Measurements from ENCODE around the gene NOXO1.

Gene NOXO1

GRCh38 chr16:1997494-1998359, 16.5 kb upstream of the NOXO1 start:
- DNase-seq (ENCODE audit: low spot score in 2 of 2) (no peak), ATAC-seq (ENCODE audit: low read depth) (no peak)
- Mint-ChIP-seq H3K27me3 (no peaks in the 10 kb centered on the region), H3K4me3 (no peak overlapping the region), H3K4me1 (peaks cover 5% of the 10 kb centered on the region), H3K27ac (no peak overlapping the region), H3K36me3 (peaks cover 10% of the 10 kb centered on the region), H3K9me3 (no peaks in the 10 kb centered on the region)

DNA sequence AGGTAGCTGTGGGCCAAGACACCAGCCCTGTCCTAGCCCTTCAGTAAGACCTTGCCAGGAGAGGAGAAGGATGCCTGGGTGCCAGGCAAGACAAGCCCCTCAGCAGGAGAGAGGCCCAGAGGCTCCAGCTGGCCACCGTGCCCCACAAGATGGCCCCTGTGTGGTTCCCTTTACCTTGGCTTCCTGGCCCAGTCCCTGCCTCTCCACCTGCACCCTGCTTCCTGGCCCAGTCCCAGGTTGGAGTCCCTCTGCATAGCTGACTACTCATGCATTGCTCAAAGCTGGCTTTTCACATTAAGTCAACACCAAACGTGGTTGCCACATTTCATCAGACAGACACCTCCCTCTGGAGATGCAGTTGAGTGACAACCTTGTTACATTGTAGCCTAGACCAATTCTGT, 12.5 kb upstream of the NOXO1 start:
- peak overlapping the region; percentile 70 for H3K27ac Mint-ChIP-seq

GRCh38 chr16:1992704-1993317, 11.5 kb upstream of the NOXO1 start:
- Mint-ChIP-seq H3K4me1 (peaks cover 18% of the 10 kb centered on the region), H3K27me3 (no peaks in the 10 kb centered on the region), H3K27ac (no peak overlapping the region), H3K4me3 (no peak overlapping the region), H3K9me3 (no peaks in the 10 kb centered on the region), H3K36me3 (no peaks in the 10 kb centered on the region)
- ATAC-seq (ENCODE audit: low read depth): no peak
- no peak for DNase-seq (ENCODE audit: low spot score in 2 of 2)

More for the DNA sequence above, 12.5 kb upstream of the NOXO1 start:
- Mint-ChIP-seq H3K27me3 (no peaks in the 10 kb centered on the region), H3K36me3 (peaks cover 3% of the 10 kb centered on the region), H3K4me1 (peaks cover 15% of the 10 kb centered on the region), H3K4me3 (no peak overlapping the region), H3K9me3 (no peaks in the 10 kb centered on the region)
- ATAC-seq (ENCODE audit: low read depth) (no peak), DNase-seq (ENCODE audit: low spot score in 2 of 2) (no peak)

GRCh38 chr16:1991948-1992703, 10.9 kb upstream of the NOXO1 start:
- peaks cover 18% of the 10 kb centered on the region for H3K4me1 Mint-ChIP-seq
- peak overlapping the region; percentile 90 for H3K4me3 Mint-ChIP-seq
- no peaks in the 10 kb centered on the region for H3K27me3 Mint-ChIP-seq
- peak overlapping the region; percentile 95 for H3K27ac Mint-ChIP-seq
- DNase-seq (ENCODE audit: low spot score in 2 of 2) (peak; percentile 92 to 97), ATAC-seq (ENCODE audit: low read depth) (peak; percentile 66)
- H3K9me3 Mint-ChIP-seq: no peaks in the 10 kb centered on the region
- no peaks in the 10 kb centered on the region for H3K36me3 Mint-ChIP-seq

DNA sequence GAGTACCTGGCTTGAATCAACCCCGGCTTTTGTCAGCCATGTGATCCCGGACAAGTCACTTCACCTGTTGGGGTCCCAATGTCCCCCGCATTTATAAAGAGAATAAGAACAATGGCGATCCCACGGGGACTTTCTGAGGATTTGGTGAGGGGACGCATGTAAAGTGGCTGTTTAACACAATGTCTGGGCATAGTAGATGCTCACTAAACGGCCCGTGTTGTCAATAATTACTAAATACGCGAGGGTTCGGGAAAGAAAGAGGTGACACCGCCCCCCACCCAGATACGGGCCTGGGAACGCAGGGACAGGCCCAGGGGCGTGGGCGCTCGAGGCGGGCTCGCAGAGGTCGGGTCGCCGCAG, 10.3 kb upstream of the NOXO1 start:
- Mint-ChIP-seq H3K9me3 (no peaks in the 10 kb centered on the region), H3K27me3 (no peaks in the 10 kb centered on the region), H3K27ac (peak overlapping the region; percentile 95), H3K4me1 (peaks cover 18% of the 10 kb centered on the region), H3K36me3 (peaks cover 4% of the 10 kb centered on the region), H3K4me3 (peak overlapping the region; percentile 90)
- no peak for ATAC-seq (ENCODE audit: low read depth)
- peak in 1 of 2 donors; percentile 25 for DNase-seq (ENCODE audit: low spot score in 2 of 2)

GRCh38 chr16:1991135-1991551, 9.9 kb upstream of the NOXO1 start:
- ATAC-seq (ENCODE audit: low read depth) (peak; percentile 59), DNase-seq (ENCODE audit: low spot score in 2 of 2) (peak; percentile 66 to 71)
- H3K36me3 Mint-ChIP-seq: peaks cover 8% of the 10 kb centered on the region
- peak overlapping the region; percentile 95 for H3K27ac Mint-ChIP-seq
- no peaks in the 10 kb centered on the region for H3K27me3 Mint-ChIP-seq
- no peaks in the 10 kb centered on the region for H3K9me3 Mint-ChIP-seq
- H3K4me1 Mint-ChIP-seq: peaks cover 18% of the 10 kb centered on the region
- H3K4me3 Mint-ChIP-seq: peak overlapping the region; percentile 90

DNA sequence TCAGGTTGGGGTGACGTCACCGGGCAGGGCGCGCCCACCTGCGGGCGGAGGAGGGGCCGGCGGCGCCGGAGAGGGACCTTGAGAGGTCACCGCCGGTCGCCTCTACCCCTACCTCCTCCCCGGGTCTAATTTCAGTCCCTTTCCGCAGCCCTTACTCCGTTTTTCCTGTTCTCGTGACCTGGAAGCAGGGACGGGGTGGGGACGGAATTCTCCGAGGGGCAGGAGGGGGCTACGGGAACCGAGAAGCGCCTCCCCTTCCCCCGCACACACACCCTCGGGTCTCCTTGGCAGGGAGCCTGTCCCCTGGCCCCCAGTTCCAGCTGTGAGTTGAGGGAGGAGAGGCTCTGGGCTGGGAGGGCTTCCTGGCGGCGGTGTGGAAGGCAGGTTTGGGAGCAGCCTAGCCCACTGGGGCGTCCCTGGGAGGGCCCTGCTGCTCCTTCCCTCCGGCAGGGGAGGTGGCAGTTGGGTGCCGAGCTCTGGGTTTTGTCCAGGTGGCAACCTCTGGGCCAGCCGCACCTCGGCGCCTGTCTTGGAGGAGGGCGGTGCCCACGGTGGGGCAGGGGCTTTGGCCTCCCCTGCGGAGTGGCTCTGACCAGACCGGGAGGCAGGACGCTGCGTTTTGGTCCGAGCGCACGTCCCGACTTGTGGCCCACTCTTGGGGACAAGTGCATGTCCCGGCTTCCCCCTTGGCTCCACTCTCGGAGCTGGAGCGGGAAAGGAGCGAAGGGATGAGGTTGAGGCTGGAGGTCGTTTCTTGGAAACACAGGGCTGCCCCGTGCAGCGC, 9.3 kb upstream of the NOXO1 start:
- peak; percentile 57 to 71 for DNase-seq (ENCODE audit: low spot score in 2 of 2)
- Mint-ChIP-seq H3K36me3 (peaks cover 10% of the 10 kb centered on the region), H3K4me3 (peak overlapping the region; percentile 90), H3K27me3 (no peaks in the 10 kb centered on the region), H3K27ac (peak overlapping the region; percentile 95), H3K9me3 (no peaks in the 10 kb centered on the region), H3K4me1 (peaks cover 18% of the 10 kb centered on the region)
- peak; percentile 13 for ATAC-seq (ENCODE audit: low read depth)

DNA sequence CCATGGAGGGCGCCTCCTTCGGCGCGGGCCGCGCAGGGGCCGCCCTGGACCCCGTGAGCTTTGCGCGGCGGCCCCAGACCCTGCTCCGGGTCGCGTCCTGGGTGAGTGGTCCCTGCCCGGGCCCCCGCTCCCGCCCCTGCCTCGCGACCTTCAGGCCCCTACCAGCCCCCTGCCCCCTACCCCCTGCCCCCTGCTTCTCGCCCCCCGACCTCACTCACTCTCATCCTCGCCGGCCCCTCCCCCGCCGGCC, 8.8 kb upstream of the NOXO1 start:
- no peaks in the 10 kb centered on the region for H3K27me3 Mint-ChIP-seq
- DNase-seq (ENCODE audit: low spot score in 2 of 2): no peak
- peak overlapping the region; percentile 90 for H3K4me3 Mint-ChIP-seq
- peak overlapping the region; percentile 95 for H3K27ac Mint-ChIP-seq
- peaks cover 10% of the 10 kb centered on the region for H3K36me3 Mint-ChIP-seq
- H3K4me1 Mint-ChIP-seq: peaks cover 18% of the 10 kb centered on the region
- ATAC-seq (ENCODE audit: low read depth): no peak
- H3K9me3 Mint-ChIP-seq: no peaks in the 10 kb centered on the region

DNA sequence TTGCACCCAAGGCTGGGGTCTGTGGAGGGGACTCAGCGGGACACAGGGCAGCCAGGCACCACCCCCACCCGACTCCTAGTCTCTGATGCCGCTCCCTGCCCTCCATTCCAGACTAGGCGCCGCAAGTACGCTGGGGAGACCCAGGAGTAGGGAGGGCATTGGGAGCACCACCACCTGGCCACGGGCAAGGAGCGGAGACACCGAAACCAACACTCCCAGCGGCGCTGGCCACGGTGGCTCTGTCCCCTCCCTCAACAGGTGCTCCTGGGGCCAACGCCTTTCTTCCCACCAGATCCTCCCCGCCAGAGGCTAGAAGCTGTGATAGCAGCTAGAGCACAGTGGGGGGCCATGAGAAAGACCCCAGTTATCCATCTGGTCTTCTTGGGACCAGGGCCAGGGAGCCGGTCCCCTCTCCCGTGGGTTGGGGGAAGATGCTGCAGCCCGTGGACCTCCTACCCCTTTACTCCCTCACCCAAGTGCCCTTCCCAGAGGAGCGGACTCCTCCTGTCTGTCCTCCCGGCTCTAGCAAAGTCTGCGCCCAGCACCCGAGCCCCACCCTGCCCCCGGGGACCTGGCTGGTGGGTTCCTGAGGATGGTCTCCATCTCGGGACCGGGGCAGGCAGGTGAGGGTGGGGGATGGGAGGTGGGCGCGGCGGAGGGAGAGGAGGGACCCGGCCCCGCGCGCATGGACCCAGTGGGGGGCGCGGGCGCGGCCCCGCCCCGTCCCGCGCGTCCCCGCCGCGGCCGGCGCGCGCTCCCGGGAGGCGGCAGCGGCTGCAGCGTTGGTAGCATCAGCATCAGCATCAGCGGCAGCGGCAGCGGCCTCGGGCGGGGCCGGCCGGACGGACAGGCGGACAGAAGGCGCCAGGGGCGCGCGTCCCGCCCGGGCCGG, 8.2 kb upstream of the NOXO1 start, which contains the start of gene SYNGR3:
TSS of gene SYNGR3 (plus strand) at position 762 of the 892 bp plus-strand sequence. CDS start 133 bp downstream, outside the sequence.
- H3K9me3 Mint-ChIP-seq: no peaks in the 10 kb centered on the region
- peaks cover 10% of the 10 kb centered on the region for H3K36me3 Mint-ChIP-seq
- H3K27ac Mint-ChIP-seq: peak within 1 kb of the TSS; percentile 95
- DNase-seq (ENCODE audit: low spot score in 2 of 2) (no peak), ATAC-seq (ENCODE audit: low read depth) (no peak)
- peaks cover 22% of the 10 kb centered on the region for H3K4me1 Mint-ChIP-seq
- H3K4me3 Mint-ChIP-seq: peak within 1 kb of the TSS; percentile 90
- H3K27me3 Mint-ChIP-seq: no peaks in the 10 kb centered on the region

DNA sequence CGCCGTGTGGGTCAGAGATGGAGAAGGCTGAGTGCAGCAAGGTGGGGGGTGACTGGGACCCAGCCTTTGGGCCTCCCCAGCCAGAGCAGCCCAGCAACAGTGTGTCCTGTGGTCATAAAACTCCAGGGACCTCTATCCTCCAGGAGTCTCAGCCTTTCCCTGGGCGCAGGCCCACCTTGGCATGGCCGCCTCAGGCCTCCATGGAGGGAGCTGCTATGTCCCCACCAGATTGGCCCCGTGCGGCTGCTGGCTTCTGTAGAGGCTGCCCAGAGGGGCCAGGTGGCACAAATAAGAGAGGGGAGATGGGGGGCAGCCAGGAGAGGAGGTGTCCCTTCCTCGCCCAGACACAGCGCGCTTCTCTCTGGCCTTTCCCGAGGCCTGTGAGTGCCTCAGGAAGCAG, 5.9 kb upstream of the NOXO1 start:
- Mint-ChIP-seq H3K9me3 (no peaks in the 10 kb centered on the region), H3K36me3 (peaks cover 10% of the 10 kb centered on the region), H3K27ac (no peak overlapping the region), H3K4me3 (no peak overlapping the region), H3K27me3 (peaks cover 6% of the 10 kb centered on the region), H3K4me1 (peaks cover 24% of the 10 kb centered on the region)
- no peak for DNase-seq (ENCODE audit: low spot score in 2 of 2)
- ATAC-seq (ENCODE audit: low read depth): no peak

- DNase-seq (ENCODE audit: low spot score in 2 of 2): no peak
- no peak for ATAC-seq (ENCODE audit: low read depth)
- Mint-ChIP-seq H3K4me1 (peaks cover 19% of the 10 kb centered on the region), H3K9me3 (no peaks in the 10 kb centered on the region), H3K27me3 (peaks cover 9% of the 10 kb centered on the region), H3K4me3 (peak overlapping the region; percentile 78), H3K27ac (no peak overlapping the region), H3K36me3 (peaks cover 10% of the 10 kb centered on the region)
Measured at GRCh38 chr16:1985466-1986150, 4.3 kb upstream of the NOXO1 start.

- Mint-ChIP-seq H3K4me3 (peak overlapping the region; percentile 78), H3K9me3 (no peaks in the 10 kb centered on the region), H3K36me3 (peaks cover 10% of the 10 kb centered on the region), H3K27me3 (peaks cover 9% of the 10 kb centered on the region), H3K27ac (peak overlapping the region; percentile 74), H3K4me1 (peaks cover 19% of the 10 kb centered on the region)
- ATAC-seq (ENCODE audit: low read depth) (peak; percentile 25), DNase-seq (ENCODE audit: low spot score in 2 of 2) (no peak)
Measured at GRCh38 chr16:1984347-1985225, 3.3 kb upstream of the NOXO1 start.
